ENCODE data around the gene SRP9. TPM values are rescaled to one million over a fixed set of nuclear protein-coding genes. Genes with fewer than 3 reads are reported as not detected.
"Not testable (repeated sequence)": the region's sequence is repeated elsewhere in the genome, so short reads cannot be mapped to it uniquely, and the experiment has no call there.

Gene SRP9
- total RNA-seq, 8 experiments from 2014 or later = 137 to 674 (median 404) TPM

- no peak for ATAC-seq (replicated peaks in 6 of 8)
- Histone ChIP-seq H3K4me1 (replicated peaks in 1 of 2) (peaks cover 9 to 15% of the 10 kb centered on the region in 2 donors), H3K27ac (no peak overlapping the region), H3K4me3 (no peak overlapping the region)
- 24 to 100% (median 55%) methylated on average over 1 to 7 of the region's 11 CpGs; no CpG with 5 or more reads in 2 of the 10 experiments for WGBS, 10 experiments
- in situ Hi-C loops (cut with MboI; ENCODE audit: low pct_unique_long_range_greater_than_20kb in 2 of 9, low sequenced_read_pairs in 9 of 9, unreplicated experiment in 9 of 9) = loop anchor here in 7 of 9 experiments (5.0 to 25.0 kb wide), 4 partner anchors 92 to 296 kb away; no protein-coding TSS in a partner anchor
These were observed 6.9 kb upstream of the SRP9 start for GRCh38 chr1:225770561-225771248.

DNA sequence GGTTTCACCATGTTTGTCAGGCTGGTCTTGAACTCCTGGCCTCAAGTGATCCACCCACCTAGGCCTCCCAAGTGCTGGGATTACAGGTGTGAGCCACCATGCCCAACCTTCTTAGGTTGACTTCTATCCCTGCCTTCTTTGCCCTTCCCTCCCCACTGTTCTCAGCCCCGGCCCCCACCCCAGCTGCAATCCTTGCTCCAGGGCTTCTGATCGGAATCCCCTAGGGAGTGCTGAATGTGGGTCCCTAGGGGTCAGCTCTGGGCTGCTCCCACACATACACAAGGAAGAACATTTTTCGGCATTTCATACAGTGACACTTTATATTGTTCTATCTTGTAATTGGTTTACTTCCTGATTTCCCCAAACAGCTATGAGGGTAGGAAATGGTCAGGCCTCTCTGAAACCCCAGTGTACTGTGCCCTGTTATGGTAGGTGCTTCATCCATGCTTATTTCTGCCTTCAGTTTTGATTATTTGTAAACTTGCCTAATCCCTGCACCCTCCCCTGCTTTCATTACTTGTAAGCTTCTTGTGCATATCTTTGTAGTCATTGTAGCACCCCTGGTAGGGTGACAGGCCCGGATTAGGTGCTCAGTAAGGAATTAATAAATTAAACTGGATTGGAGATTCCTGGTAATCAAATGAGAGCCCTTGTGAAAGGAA, 5.8 kb upstream of the SRP9 start:
- in situ Hi-C loops (cut with MboI; ENCODE audit: low pct_unique_long_range_greater_than_20kb in 2 of 9, low sequenced_read_pairs in 9 of 9, unreplicated experiment in 9 of 9) = loop anchor here in 7 of 9 experiments (5.0 to 25.0 kb wide), 4 partner anchors 91 to 297 kb away; no protein-coding TSS in a partner anchor
- Histone ChIP-seq H3K27ac (no peak overlapping the region), H3K4me3 (no peak overlapping the region), H3K4me1 (replicated peaks in 1 of 2) (peaks cover 12 to 17% of the 10 kb centered on the region in 2 donors)
- ATAC-seq (replicated peaks in 6 of 8) = peak in 6 of 8 experiments; percentile 11 to 42 (median 29)
- 50 to 100% (median 97%) methylated on average over 1 to 4 of the region's 4 CpGs; no CpG with 5 or more reads in 1 of the 10 experiments for WGBS, 10 experiments

- Histone ChIP-seq H3K4me3 (no peak overlapping the region), H3K27ac (no peak overlapping the region), H3K4me1 (replicated peaks in 1 of 2) (peaks cover 14 to 20% of the 10 kb centered on the region in 2 donors)
- WGBS, 10 experiments = 20 to 100% (median 30%) methylated on average over 1 to 5 of the region's 5 CpGs; no CpG with 5 or more reads in 1 of the 10 experiments
- in situ Hi-C loops (cut with MboI; ENCODE audit: low pct_unique_long_range_greater_than_20kb in 2 of 9, low sequenced_read_pairs in 9 of 9, unreplicated experiment in 9 of 9) = loop anchor here in 7 of 9 experiments (5.0 to 25.0 kb wide), 4 partner anchors 90 to 298 kb away; no protein-coding TSS in a partner anchor
- peak; percentile 91 to 96 (median 94) for ATAC-seq (replicated peaks in 6 of 8)
These were observed 5.3 kb upstream of the SRP9 start for GRCh38 chr1:225772323-225772768.

- Histone ChIP-seq H3K4me1 (replicated peaks in 1 of 2) (peaks cover 14 to 20% of the 10 kb centered on the region in 2 donors), H3K4me3 (no peak overlapping the region), H3K27ac (no peak overlapping the region)
- in situ Hi-C loops (cut with MboI; ENCODE audit: low pct_unique_long_range_greater_than_20kb in 2 of 9, low sequenced_read_pairs in 9 of 9, unreplicated experiment in 9 of 9) = loop anchor here in 7 of 9 experiments (5.0 to 25.0 kb wide), 4 partner anchors 89 to 298 kb away; no protein-coding TSS in a partner anchor
- 62 to 100% (median 81%) methylated on average over 2 to 4 of the region's 4 CpGs; no CpG with 5 or more reads in 2 of the 10 experiments for WGBS, 10 experiments
- no peak for ATAC-seq (replicated peaks in 6 of 8)
These were observed 4.8 kb upstream of the SRP9 start for GRCh38 chr1:225772848-225773247.

- no peak overlapping the region for H3K27ac ChIP-seq
- ATAC-seq (replicated peaks in 6 of 8) = no peak
- H3K4me3 ChIP-seq = no peak overlapping the region
- WGBS, 10 experiments = 19 to 81% (median 43%) methylated on average over 2 to 3 of the region's 3 CpGs; no CpG with 5 or more reads in 4 of the 10 experiments
- peaks cover 23 to 27% of the 10 kb centered on the region in 2 donors for H3K4me1 ChIP-seq (replicated peaks in 1 of 2)
- in situ Hi-C loops (cut with MboI; ENCODE audit: low pct_unique_long_range_greater_than_20kb in 2 of 9, low sequenced_read_pairs in 9 of 9, unreplicated experiment in 9 of 9) = loop anchor here in 7 of 9 experiments (5.0 to 25.0 kb wide), 4 partner anchors 88 to 300 kb away; no protein-coding TSS in a partner anchor
These were observed 3.1 kb upstream of the SRP9 start for GRCh38 chr1:225774281-225775147.

GRCh38 chr1:225776294-225776693, 1.3 kb upstream of the SRP9 start:
- Histone ChIP-seq H3K4me3 (peak overlapping the region in 1 of 5 donors; percentile 80), H3K27ac (no peak overlapping the region), H3K4me1 (replicated peaks in 1 of 2) (peaks cover 26 to 29% of the 10 kb centered on the region in 2 donors)
- ATAC-seq (replicated peaks in 6 of 8) = no peak
- 69 to 100% (median 92%) methylated on average over 1 to 4 of the region's 4 CpGs; no CpG with 5 or more reads in 1 of the 10 experiments for WGBS, 10 experiments
- in situ Hi-C loops (cut with MboI; ENCODE audit: low pct_unique_long_range_greater_than_20kb in 2 of 9, low sequenced_read_pairs in 9 of 9, unreplicated experiment in 9 of 9) = loop anchor here in 3 of 9 experiments (10.0 kb wide), 1 partner anchor 301 kb away; no protein-coding TSS in a partner anchor

- in situ Hi-C loops (cut with MboI; ENCODE audit: low pct_unique_long_range_greater_than_20kb in 2 of 9, low sequenced_read_pairs in 9 of 9, unreplicated experiment in 9 of 9) = loop anchor here in 3 of 9 experiments (10.0 kb wide), 1 partner anchor 302 kb away; no protein-coding TSS in a partner anchor
- peak overlapping the region; percentile 41 to 100 for H3K27ac ChIP-seq
- H3K4me1 ChIP-seq (replicated peaks in 1 of 2) = peaks cover 23 to 26% of the 10 kb centered on the region in 2 donors
- peak overlapping the region; percentile 57 to 96 (median 89) for H3K4me3 ChIP-seq
- 4 to 79% (median 37%) methylated on average over 7 to 18 of the region's 18 CpGs; no CpG with 5 or more reads in 1 of the 10 experiments for WGBS, 10 experiments
- ATAC-seq (replicated peaks in 6 of 8) = peak; percentile 1 to 43 (median 18)
These were observed 506 bp upstream of the SRP9 start for GRCh38 chr1:225777058-225777582.

- peak overlapping the region; percentile 97 to 100 for H3K27ac ChIP-seq
- peaks cover 19 to 28% of the 10 kb centered on the region in 2 donors for H3K4me1 ChIP-seq (replicated peaks in 1 of 2)
- H3K4me3 ChIP-seq = peak overlapping the region; percentile 57 to 96 (median 89)
- WGBS, 10 experiments = 0 to 7% (median 0%) methylated on average over 1 to 3 of the region's 3 CpGs; no CpG with 5 or more reads in 1 of the 10 experiments
- in situ Hi-C loops (cut with MboI; ENCODE audit: low pct_unique_long_range_greater_than_20kb in 2 of 9, low sequenced_read_pairs in 9 of 9, unreplicated experiment in 9 of 9) = loop anchor here in 3 of 9 experiments (10.0 kb wide), 1 partner anchor 304 kb away; no protein-coding TSS in a partner anchor
- ATAC-seq (replicated peaks in 6 of 8) = no peak
These were observed 677 bp downstream of the SRP9 start for GRCh38 chr1:225778337-225778669.

- not testable (repeated sequence) for ATAC-seq (replicated peaks in 6 of 8); H3K27ac ChIP-seq
- WGBS, 10 experiments = 43 to 100% (median 63%) methylated on average over 1 to 13 of the region's 13 CpGs; no CpG with 5 or more reads in 1 of the 10 experiments
- in situ Hi-C loops (cut with MboI; ENCODE audit: low pct_unique_long_range_greater_than_20kb in 2 of 9, low sequenced_read_pairs in 9 of 9, unreplicated experiment in 9 of 9) = loop anchor here in 3 of 9 experiments (10.0 kb wide), 1 partner anchor 304 kb away; no protein-coding TSS in a partner anchor
- Histone ChIP-seq H3K4me1 (replicated peaks in 1 of 2) (peaks cover 19 to 34% of the 10 kb centered on the region in 2 donors), H3K4me3 (peak overlapping the region; percentile 57 to 96 (median 89))
These were observed 1.5 kb downstream of the SRP9 start for GRCh38 chr1:225779165-225779564.

GRCh38 chr1:225780134-225780533, 2.5 kb downstream of the SRP9 start:
- Histone ChIP-seq H3K4me1 (replicated peaks in 1 of 2) (peaks cover 19 to 34% of the 10 kb centered on the region in 2 donors), H3K4me3 (no peak overlapping the region), H3K27ac (no peak overlapping the region)
- 92 to 100% (median 100%) methylated on average over 2 to 5 of the region's 5 CpGs; no CpG with 5 or more reads in 3 of the 10 experiments for WGBS, 10 experiments
- in situ Hi-C loops (cut with MboI; ENCODE audit: low pct_unique_long_range_greater_than_20kb in 2 of 9, low sequenced_read_pairs in 9 of 9, unreplicated experiment in 9 of 9) = no loop called here
- no peak for ATAC-seq (replicated peaks in 6 of 8)

DNA sequence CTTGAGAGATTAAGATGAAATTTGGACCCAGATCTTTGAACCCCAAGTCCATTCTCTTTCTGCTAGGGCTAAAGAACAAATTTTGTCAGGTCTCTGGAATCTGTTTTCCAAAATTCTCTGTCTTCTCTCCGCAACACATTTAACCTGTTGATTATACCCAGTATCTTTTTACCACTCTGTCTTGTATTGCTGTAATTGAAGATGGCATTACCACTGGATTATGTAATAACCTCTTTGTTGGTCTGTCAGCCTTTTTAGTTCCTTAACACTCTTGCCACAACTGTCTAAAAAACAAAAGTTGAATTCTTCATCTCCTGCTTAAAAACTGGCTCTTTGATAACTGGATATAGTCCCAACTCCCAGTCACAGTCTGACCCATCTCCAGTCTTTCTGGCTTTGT, 3.0 kb downstream of the SRP9 start:
- Histone ChIP-seq H3K27ac (no peak overlapping the region), H3K4me3 (no peak overlapping the region), H3K4me1 (replicated peaks in 1 of 2) (peaks cover 19 to 34% of the 10 kb centered on the region in 2 donors)
- ATAC-seq (replicated peaks in 6 of 8) = no peak
- 86 to 100% (median 100%) methylated on average over 1 of the region's 1 CpG; no CpG with 5 or more reads in 3 of the 10 experiments for WGBS, 10 experiments
- in situ Hi-C loops (cut with MboI; ENCODE audit: low pct_unique_long_range_greater_than_20kb in 2 of 9, low sequenced_read_pairs in 9 of 9, unreplicated experiment in 9 of 9) = no loop called here
